Measurements from ENCODE around the gene LRPAP1.
"Not testable (repeated sequence)": the region's sequence is repeated elsewhere in the genome, so short reads cannot be mapped to it uniquely, and the experiment has no call there.

Gene LRPAP1

GRCh38 chr4:3517731-3518510 is 14.3 kb downstream of the LRPAP1 start:
- DNase-seq: no peak

DNA sequence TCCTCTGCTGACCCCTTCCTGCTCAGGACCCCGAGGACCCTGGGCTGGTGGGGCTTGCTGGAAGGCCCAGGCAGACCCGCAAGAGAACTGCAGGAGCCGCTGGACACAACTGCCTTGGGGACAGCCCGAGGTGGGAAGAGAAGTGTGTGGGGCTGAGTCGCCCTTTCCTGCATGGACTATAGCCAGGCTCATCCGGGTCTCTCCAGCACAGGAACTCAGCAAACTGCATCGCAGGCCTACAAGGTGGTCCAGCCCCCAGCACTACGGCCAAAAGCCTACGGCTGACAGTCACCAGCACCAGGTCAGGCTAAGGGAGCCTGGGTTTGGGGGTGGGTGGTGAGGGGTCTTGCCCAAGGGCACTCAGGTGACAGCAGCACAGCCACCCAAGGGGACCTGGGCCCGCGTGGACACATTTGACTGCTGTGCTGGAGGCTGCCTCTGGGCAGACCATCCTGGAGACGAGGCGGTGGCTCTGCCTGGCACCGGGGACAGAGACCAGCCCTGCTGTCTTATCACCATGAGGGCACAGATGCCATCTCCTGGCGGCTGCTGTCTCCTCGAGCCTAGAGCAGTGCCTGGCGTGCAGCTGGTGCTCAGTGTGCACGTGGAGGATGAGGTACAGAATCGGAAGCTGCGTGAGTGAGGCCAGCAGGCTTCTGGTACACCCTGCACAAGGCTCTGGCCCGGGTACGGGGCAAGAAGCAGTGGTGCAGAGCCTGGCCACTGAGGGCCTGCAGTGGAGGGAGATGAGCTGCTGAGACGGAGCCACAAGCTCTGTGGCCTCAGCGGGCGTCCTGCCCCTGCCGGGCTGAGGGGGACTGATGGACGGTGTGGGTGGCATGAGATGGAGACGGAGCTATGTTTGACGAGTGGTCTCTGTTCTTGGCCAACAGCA is 15.1 kb downstream of the LRPAP1 start:
- DNase-seq: no peak

GRCh38 chr4:3516061-3516835 is 16.0 kb downstream of the LRPAP1 start:
- DNase-seq: no peak

DNA sequence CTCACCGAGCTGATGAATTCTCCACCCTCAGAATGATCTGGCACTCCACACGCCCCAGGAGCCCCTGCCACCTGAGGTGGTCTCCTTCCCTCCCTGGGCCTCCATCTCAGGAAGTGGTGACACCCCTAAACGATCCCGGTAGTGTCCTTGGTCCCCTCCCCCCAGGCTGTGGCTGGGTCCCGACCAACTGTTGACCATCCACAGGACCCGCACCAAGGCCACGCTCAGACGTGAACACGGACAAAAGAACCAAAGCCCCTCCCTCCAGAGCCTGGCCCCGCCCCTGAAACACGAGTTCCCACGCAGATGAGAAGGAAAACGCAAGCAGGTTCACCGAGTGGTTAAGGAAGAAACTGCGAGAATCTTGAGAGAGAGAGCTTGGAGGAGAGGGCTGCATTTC is 16.6 kb downstream of the LRPAP1 start:
- no peak for DNase-seq

- DNase-seq: no peak
Measured at GRCh38 chr4:3514806-3515501, 17.3 kb downstream of the LRPAP1 start.

- DNase-seq: no peak
Measured at GRCh38 chr4:3514221-3514780, 17.9 kb downstream of the LRPAP1 start.

GRCh38 chr4:3513807-3514206 is 18.4 kb downstream of the LRPAP1 start:
- DNase-seq: no peak

DNA sequence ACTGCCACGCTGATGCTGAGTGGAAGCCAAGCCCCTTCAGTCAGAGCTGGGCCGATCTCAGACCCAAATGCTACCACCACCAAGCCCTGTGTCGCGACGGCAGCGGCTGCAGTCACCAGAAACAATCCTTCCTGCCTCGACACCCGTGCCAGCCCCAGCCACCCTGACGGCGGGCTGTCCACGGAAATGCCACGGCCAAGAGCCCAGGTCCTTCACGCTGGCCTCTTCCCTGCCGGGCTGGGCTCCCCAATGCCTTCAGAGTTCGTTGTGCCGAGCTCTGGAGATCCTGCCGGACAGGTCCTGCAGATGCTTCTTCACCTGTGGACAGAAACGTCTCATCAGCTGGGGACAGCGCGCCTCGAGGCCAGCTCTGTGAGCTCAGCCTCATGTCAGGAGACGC is 19.5 kb downstream of the LRPAP1 start:
- DNase-seq: no peak

- no peak for DNase-seq
Measured at GRCh38 chr4:3512279-3512678, 19.9 kb downstream of the LRPAP1 start.

DNA sequence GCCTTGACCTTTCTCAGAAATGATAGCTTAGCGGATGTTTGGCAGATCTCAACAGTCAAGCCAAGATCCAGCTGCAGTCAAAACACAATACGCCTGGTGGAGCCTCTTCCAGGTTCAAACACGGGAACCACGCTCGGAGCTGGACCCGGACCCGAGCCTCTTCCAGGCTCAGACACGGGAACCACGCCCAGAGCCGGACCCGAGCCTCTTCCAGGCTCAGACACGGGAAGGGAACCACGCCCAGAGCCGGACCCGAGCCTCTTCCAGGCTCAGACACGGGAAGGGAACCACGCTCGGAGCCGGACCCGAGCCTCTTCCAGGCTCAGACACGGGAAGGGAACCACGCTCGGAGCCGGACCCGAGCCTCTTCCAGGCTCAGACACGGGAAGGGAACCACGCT is 20.6 kb downstream of the LRPAP1 start:
- not testable (repeated sequence) for DNase-seq

DNA sequence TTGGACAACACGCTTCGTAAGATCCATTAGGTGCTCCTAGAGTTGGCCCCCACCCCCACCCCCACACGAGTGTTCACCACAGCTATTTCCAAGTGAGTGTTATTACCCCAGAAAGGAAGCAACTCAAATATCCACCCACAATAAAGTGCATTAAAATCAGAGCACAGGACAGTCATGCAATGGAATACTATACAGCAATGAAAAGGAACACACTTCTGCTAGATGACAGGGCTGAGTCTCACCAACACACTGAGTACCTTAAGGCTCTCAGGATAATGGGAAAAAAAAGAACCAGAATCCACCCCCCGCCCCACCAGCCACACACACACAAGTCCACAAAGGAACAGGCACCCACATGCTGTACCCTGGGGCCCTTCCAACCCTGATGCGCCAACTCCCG is 21.0 kb downstream of the LRPAP1 start:
- no peak for DNase-seq

- DNase-seq: no peak
Measured at GRCh38 chr4:3510481-3510880, 21.7 kb downstream of the LRPAP1 start.

GRCh38 chr4:3508542-3508941 is 23.7 kb downstream of the LRPAP1 start:
- no peak for DNase-seq

- no peak for DNase-seq
Measured at GRCh38 chr4:3505231-3505630, 27.0 kb downstream of the LRPAP1 start.

- no peak for DNase-seq
Measured at GRCh38 chr4:3502941-3503936, 29.0 kb downstream of the LRPAP1 start.

GRCh38 chr4:3501825-3502425 is 30.3 kb downstream of the LRPAP1 start:
- DNase-seq: no peak

DNA sequence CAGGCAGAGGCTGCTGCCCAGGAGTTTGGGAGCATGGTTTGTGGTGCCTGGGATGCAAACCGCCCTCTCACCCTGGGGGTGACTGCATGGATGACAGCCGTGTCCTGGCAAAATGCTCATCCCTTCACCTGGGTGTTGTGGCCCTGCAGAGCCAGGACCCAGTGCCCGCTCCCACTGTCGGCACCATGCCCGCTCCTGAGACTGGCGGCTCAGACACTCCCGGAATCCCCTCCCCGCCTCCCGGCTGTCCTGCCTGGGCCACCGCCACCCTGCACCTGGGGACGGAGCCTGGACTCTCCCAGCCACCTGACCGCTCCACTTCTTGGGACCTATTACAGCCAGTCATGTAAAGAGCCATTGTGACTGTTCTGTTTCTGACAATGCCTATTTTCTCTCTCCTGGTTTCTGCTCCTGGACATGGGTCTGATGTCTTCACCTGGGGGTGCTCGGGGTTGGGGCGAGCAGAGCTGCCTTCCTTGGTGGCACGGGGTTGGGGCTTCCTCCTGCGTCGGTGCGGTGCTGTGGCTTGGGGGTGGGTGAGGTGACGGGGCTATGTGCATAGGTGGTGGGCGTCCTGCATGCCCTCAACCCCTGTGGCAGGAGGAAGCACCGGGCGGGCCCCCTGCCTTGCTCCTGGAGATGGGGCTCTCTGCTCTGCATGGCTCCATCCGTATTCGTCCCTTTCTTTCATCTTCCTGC is 30.9 kb downstream of the LRPAP1 start:
- DNase-seq: no peak

- DNase-seq: no peak
Measured at GRCh38 chr4:3500634-3501101, 31.6 kb downstream of the LRPAP1 start.

DNA sequence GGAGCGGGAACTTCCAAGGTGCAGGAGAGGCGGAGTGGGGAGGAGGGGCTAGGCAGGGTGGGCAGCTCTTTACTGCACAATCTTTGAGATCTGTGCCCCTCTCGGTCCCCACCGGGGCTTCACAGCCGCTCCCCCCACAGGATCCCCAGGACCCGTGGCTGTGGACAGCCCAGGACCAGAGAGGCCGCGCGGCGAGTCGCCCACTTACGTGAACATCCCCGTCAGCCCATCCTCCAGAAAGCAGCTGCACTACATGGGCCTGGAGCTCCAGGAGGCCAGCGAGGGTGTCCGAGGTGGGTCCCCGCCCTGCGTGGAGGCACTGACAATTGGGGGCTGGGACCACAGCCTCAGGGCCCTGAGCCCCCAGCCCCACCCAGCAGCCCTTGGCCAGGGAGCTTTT is 32.1 kb downstream of the LRPAP1 start:
- no peak for DNase-seq

GRCh38 chr4:3499710-3500109 is 32.5 kb downstream of the LRPAP1 start:
- DNase-seq: no peak
